Ectodermal cell (in vitro differentiated cells): ENCODE results near the gene ZMIZ1.

ENCODE experiments used
- H3K27ac ChIP-seq: 2 replicates; pipeline ENCODE4 v1.7.0; 2013; ENCODE audit warnings: mild to moderate bottlenecking, low read depth, low read length; ENCODE audit not compliant: insufficient read depth, poor library complexity, severe bottlenecking
- H3K27me3 ChIP-seq: 2 replicates; pipeline ENCODE4 v1.7.0; 2013; ENCODE audit warnings: mild to moderate bottlenecking, low read length; ENCODE audit not compliant: insufficient read depth, control insufficient read depth, poor library complexity, severe bottlenecking
- H3K36me3 ChIP-seq: one replicate; pipeline ENCODE4 v1.7.0; 2013; ENCODE audit warnings: low read length; ENCODE audit not compliant: control insufficient read depth, insufficient read depth
- H3K4me1 ChIP-seq: one replicate; pipeline ENCODE4 v1.7.0; 2013; ENCODE audit warnings: low read length; ENCODE audit not compliant: control insufficient read depth, insufficient read depth
- H3K4me3 ChIP-seq: 2 replicates; pipeline ENCODE4 v1.7.0; 2013; ENCODE audit warnings: low read depth, low read length, control low read depth; ENCODE audit not compliant: insufficient read depth
- H3K9me3 ChIP-seq: 2 replicates; pipeline ENCODE4 v1.7.0; 2013; ENCODE audit warnings: mild to moderate bottlenecking, low read length, moderate library complexity; ENCODE audit not compliant: control insufficient read depth
- WGBS, 2 experiments: methylation state at CpG; one replicate each; pipeline ENCODE4 v1.1.7; 2013; ENCODE audit warnings: missing lambda C conversion rate in 2 of 2; 5-methylcytosine and 5-hydroxymethylcytosine counted together

The ZMIZ1 gene

GRCh38 chr10:79186486-79187120 is 117.8 kb downstream of the ZMIZ1 start:
- WGBS, 2 experiments, result 91 to 94% methylated on average over 7 of the region's 7 CpGs
- no peak overlapping the region for H3K27ac ChIP-seq
- no peaks in the 10 kb centered on the region for H3K9me3 ChIP-seq
- no peaks in the 10 kb centered on the region for H3K27me3 ChIP-seq
- H3K4me3 ChIP-seq, result no peak overlapping the region
- H3K36me3 ChIP-seq, result no peaks in the 10 kb centered on the region
- H3K4me1 ChIP-seq, result peaks cover 47% of the 10 kb centered on the region

GRCh38 chr10:79187121-79187940 is 118.6 kb downstream of the ZMIZ1 start:
- Histone ChIP-seq H3K4me3 (no peak overlapping the region), H3K27me3 (no peaks in the 10 kb centered on the region), H3K4me1 (peaks cover 43% of the 10 kb centered on the region), H3K9me3 (no peaks in the 10 kb centered on the region), H3K36me3 (no peaks in the 10 kb centered on the region), H3K27ac (no peak overlapping the region)
- WGBS, 2 experiments, result 95% methylated on average over 15 of the region's 15 CpGs

- no peaks in the 10 kb centered on the region for H3K9me3 ChIP-seq
- H3K27ac ChIP-seq, result no peak overlapping the region
- no peaks in the 10 kb centered on the region for H3K36me3 ChIP-seq
- H3K27me3 ChIP-seq, result no peaks in the 10 kb centered on the region
- peaks cover 43% of the 10 kb centered on the region for H3K4me1 ChIP-seq
- WGBS, 2 experiments, result 66 to 71% methylated on average over 14 of the region's 14 CpGs
- H3K4me3 ChIP-seq, result no peak overlapping the region
These were observed 119.6 kb downstream of the ZMIZ1 start for GRCh38 chr10:79188154-79188965.

- WGBS, 2 experiments, result 95 to 97% methylated on average over 4 of the region's 4 CpGs
- no peak overlapping the region for H3K27ac ChIP-seq
- H3K4me3 ChIP-seq, result no peak overlapping the region
- H3K36me3 ChIP-seq, result no peaks in the 10 kb centered on the region
- peaks cover 39% of the 10 kb centered on the region for H3K4me1 ChIP-seq
- H3K9me3 ChIP-seq, result no peaks in the 10 kb centered on the region
- H3K27me3 ChIP-seq, result no peaks in the 10 kb centered on the region
These were observed 120.4 kb downstream of the ZMIZ1 start for GRCh38 chr10:79189181-79189580.

GRCh38 chr10:79189853-79190435 is 121.2 kb downstream of the ZMIZ1 start:
- no peak overlapping the region for H3K27ac ChIP-seq
- no peaks in the 10 kb centered on the region for H3K9me3 ChIP-seq
- 97% methylated on average over 10 of the region's 10 CpGs for WGBS, 2 experiments
- no peaks in the 10 kb centered on the region for H3K36me3 ChIP-seq
- no peaks in the 10 kb centered on the region for H3K27me3 ChIP-seq
- H3K4me3 ChIP-seq, result no peak overlapping the region
- H3K4me1 ChIP-seq, result peaks cover 37% of the 10 kb centered on the region

GRCh38 chr10:79190740-79191261 is 122.0 kb downstream of the ZMIZ1 start:
- Histone ChIP-seq H3K4me1 (peaks cover 33% of the 10 kb centered on the region), H3K4me3 (no peak overlapping the region), H3K27me3 (no peaks in the 10 kb centered on the region), H3K9me3 (no peaks in the 10 kb centered on the region), H3K27ac (no peak overlapping the region), H3K36me3 (no peaks in the 10 kb centered on the region)
- 97 to 100% methylated on average over 1 of the region's 1 CpG for WGBS, 2 experiments

- H3K36me3 ChIP-seq, result no peaks in the 10 kb centered on the region
- H3K4me3 ChIP-seq, result no peak overlapping the region
- peaks cover 24% of the 10 kb centered on the region for H3K4me1 ChIP-seq
- no peaks in the 10 kb centered on the region for H3K9me3 ChIP-seq
- H3K27me3 ChIP-seq, result no peaks in the 10 kb centered on the region
- H3K27ac ChIP-seq, result no peak overlapping the region
- WGBS, 2 experiments, result 91 to 96% methylated on average over 4 of the region's 4 CpGs
These were observed 123.3 kb downstream of the ZMIZ1 start for GRCh38 chr10:79191951-79192676.

GRCh38 chr10:79192677-79193003 is 123.9 kb downstream of the ZMIZ1 start:
- Histone ChIP-seq H3K4me1 (peaks cover 23% of the 10 kb centered on the region), H3K27ac (no peak overlapping the region), H3K9me3 (no peaks in the 10 kb centered on the region), H3K27me3 (no peaks in the 10 kb centered on the region), H3K4me3 (no peak overlapping the region), H3K36me3 (no peaks in the 10 kb centered on the region)
- 91 to 92% methylated on average over 4 of the region's 4 CpGs for WGBS, 2 experiments

GRCh38 chr10:79193694-79194382 is 125.1 kb downstream of the ZMIZ1 start:
- Histone ChIP-seq H3K9me3 (no peaks in the 10 kb centered on the region), H3K4me1 (peaks cover 11% of the 10 kb centered on the region), H3K27ac (no peak overlapping the region), H3K36me3 (no peaks in the 10 kb centered on the region), H3K4me3 (no peak overlapping the region), H3K27me3 (no peaks in the 10 kb centered on the region)
- WGBS, 2 experiments, result 91 to 94% methylated on average over 14 of the region's 14 CpGs
